ENCODE results near the gene KLK3.

The KLK3 gene

GRCh38 chr19:50837300-50837699, 17.4 kb upstream of the KLK3 start:
- TF ChIP-seq, protein P1, sequence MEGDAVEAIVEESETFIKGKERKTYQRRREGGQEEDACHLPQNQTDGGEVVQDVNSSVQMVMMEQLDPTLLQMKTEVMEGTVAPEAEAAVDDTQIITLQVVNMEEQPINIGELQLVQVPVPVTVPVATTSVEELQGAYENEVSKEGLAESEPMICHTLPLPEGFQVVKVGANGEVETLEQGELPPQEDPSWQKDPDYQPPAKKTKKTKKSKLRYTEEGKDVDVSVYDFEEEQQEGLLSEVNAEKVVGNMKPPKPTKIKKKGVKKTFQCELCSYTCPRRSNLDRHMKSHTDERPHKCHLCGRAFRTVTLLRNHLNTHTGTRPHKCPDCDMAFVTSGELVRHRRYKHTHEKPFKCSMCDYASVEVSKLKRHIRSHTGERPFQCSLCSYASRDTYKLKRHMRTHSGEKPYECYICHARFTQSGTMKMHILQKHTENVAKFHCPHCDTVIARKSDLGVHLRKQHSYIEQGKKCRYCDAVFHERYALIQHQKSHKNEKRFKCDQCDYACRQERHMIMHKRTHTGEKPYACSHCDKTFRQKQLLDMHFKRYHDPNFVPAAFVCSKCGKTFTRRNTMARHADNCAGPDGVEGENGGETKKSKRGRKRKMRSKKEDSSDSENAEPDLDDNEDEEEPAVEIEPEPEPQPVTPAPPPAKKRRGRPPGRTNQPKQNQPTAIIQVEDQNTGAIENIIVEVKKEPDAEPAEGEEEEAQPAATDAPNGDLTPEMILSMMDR (IDR thresholded peaks at IDR 0.05; ENCODE audit: low read depth, low read length), result no peak
- no peak overlapping the region for H3K4me3 ChIP-seq (ENCODE audit: low read depth, low read length)

GRCh38 chr19:50838239-50838638, 16.5 kb upstream of the KLK3 start:
- no peak overlapping the region for H3K4me3 ChIP-seq (ENCODE audit: low read depth, low read length)
- TF ChIP-seq, protein P1 (IDR thresholded peaks at IDR 0.05; ENCODE audit: low read depth, low read length), result no peak

DNA sequence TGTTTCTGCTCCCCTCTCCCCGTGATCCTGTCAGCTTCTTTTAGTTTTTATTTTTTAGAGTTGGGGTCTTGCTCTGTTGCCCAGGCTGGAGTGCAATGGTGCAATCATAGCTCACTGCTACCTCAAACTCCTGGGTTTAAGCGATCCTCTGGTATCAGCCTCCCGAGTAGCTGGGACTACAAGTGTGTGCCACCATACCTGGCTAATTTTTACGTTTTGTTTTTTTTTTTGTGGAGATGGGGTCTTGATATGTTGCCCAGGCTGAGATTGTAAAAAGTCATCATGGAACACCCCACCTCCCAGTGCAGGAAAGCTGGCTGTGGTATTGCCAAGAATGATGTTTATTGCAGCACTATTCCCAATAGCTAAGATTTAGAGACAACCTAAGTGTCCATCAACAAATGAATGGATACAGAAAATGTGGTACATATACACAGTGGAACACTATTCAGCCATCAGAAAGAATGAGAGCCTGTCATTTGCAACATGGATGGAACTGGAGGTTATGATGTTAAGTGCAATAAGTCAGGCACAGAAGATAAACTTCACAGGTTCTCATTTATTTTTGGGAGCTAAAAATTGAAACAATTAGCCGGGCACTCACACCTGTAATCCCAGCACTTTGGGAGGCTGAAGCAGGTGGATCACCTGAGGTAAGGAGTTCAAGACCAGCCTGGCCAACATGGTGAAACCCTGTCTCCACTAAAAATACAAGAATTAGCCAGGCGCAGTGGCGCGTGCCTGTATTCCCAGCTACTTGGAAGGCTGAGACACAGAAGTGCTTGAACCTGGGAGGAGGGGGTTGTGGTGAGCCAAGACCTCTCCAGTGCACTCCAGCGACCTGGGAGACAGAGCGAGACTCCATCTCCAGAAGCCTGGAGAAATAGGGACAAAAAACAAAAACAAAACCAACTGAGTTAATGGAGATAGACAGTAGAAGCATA, 14.7 kb upstream of the KLK3 start:
- TF ChIP-seq, protein P1 (IDR thresholded peaks at IDR 0.05; ENCODE audit: low read depth, low read length), result no peak
- no peak overlapping the region for H3K4me3 ChIP-seq (ENCODE audit: low read depth, low read length)

GRCh38 chr19:50842130-50842529, 12.6 kb upstream of the KLK3 start:
- H3K4me3 ChIP-seq (ENCODE audit: low read depth, low read length), result no peak overlapping the region
- TF ChIP-seq, protein P1 (IDR thresholded peaks at IDR 0.05; ENCODE audit: low read depth, low read length), result no peak

DNA sequence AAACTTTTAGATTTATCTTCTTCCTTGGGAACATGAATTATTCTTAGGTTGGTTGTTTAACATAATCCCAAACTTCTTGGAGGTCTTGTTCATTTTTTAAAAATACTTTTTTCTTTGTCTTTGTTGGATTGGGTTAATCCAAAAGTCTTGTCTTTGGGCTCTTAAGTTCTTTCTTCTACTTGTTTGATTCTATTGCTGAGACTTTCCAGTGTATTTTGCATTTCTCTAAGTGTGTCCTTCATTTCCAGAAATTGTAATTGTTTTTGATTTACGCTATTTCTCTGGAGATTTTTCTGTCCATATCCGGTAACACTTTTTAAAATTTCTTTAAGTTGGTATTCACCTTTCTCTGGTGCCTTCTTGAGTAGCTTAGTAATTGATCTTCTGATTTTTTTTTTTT, 11.5 kb upstream of the KLK3 start:
- TF ChIP-seq, protein P1 (IDR thresholded peaks at IDR 0.05; ENCODE audit: low read depth, low read length), result no peak
- no peak overlapping the region for H3K4me3 ChIP-seq (ENCODE audit: low read depth, low read length)

DNA sequence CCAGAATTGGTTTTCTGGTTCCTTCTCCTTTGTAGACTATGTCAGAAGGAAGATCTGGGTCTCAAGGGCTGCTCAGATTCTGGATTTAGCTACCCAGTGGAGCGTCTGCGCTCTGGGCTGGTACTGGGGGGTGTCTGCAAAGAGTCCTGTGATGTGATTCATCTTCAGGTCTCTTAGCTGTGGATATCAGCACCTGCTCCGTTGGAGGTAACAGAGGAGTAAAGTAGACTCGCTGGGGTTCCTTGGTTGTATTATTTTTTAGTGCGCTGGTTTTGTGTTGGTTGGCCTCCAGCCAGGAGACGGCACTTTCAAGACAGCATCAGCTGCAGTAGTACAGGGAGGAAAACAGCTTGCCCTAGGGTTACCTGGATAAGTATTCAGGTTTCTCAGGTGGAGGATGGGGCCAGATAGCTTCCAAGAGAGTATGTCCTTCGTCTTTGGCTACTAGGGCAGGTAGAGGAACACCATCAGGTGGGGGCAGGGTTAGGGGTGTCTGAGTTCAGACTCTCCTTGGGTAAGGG, 11.0 kb upstream of the KLK3 start:
- TF ChIP-seq, protein P1 (IDR thresholded peaks at IDR 0.05; ENCODE audit: low read depth, low read length), result no peak
- H3K4me3 ChIP-seq (ENCODE audit: low read depth, low read length), result no peak overlapping the region

DNA sequence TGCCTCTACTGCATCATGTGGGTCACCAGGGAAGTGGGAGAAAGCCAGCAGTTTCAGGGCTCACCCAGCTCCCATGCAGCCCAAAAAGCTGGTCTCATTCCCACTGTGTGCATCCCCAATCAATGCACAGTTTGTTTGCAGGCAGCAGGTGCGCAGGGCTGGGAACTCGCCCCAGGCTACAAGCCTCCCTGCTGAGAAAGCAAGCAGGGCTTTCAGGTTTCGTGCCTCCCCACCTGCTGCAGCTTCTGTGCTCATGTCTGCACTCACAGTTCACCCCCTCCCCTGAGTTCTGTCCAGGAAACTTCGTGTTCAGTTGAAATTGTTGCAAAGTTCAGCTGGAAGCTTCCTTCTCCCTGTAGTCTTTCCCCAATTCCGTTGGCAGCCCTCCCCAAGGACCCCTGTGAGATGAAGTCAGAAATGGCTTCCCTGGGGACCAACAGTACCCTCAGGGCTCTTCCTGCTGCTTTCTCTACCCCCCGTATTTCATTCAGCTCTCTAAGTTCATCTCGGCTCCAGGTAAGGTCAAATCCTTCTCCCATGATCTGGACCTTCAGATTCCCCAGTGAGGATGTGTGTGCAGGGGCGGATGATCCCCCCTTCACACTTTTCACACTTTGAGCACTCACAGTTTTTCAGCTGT, 10.3 kb upstream of the KLK3 start:
- TF ChIP-seq, protein P1 (IDR thresholded peaks at IDR 0.05; ENCODE audit: low read depth, low read length), result no peak
- H3K4me3 ChIP-seq (ENCODE audit: low read depth, low read length), result no peak overlapping the region

Data from WI38 (cell line).